Measurements from ENCODE around the gene TNS1.

- no peak for TF ChIP-seq CTCF (conservative IDR thresholded peaks at IDR 0.05; ENCODE audit: low read depth, low read length)
- no peak for TF ChIP-seq EZH2 (IDR thresholded peaks at IDR 0.05; ENCODE audit: low read length, unreplicated experiment)
- no peak for TF ChIP-seq EZH2phosphoT487 (IDR thresholded peaks at IDR 0.05; ENCODE audit: borderline replicate concordance, low read length)
Measured at GRCh38 chr2:217956586-217957457, 46.0 kb downstream of the TNS1 start.
